BJ (cell line): ENCODE data around the gene RIPOR3. TPM values are rescaled to one million over a fixed set of nuclear protein-coding genes. Genes with fewer than 3 reads are reported as not detected.
"Not testable (repeated sequence)": the region's sequence is repeated elsewhere in the genome, so short reads cannot be mapped to it uniquely, and the experiment has no call there.

ENCODE experiments used
- CTCF ChIA-PET: fragments of 350-600 bp; formaldehyde crosslinking; extraction: SDS; loops from one replicate; lab custom pipeline; 2021; ENCODE audit warnings: antibody characterized with exemption, inconsistent platforms; lab: Yijun Ruan, JAX
- POLR2A ChIA-PET: fragments of 300-600 bp; sonication (Branson Sonifier 250); formaldehyde crosslinking; extraction: SDS; loops from one replicate; lab custom pipeline; 2021; ENCODE audit warnings: antibody characterized with exemption; lab: Charles Lee
- DNase-seq: peaks from one replicate; pipeline ENCODE4 v3.0.0-alpha.2; 2011; ENCODE audit warnings: low read depth
- H3K27me3 ChIP-seq: 2 replicates; pipeline ENCODE4 v1.6.0; 2011; ENCODE audit warnings: low read length; ENCODE audit not compliant: control insufficient read depth, insufficient read depth
- H3K36me3 ChIP-seq: 2 replicates; pipeline ENCODE4 v1.5.1; 2011; ENCODE audit warnings: low read length; ENCODE audit not compliant: control insufficient read depth, insufficient read depth
- H3K4me3 ChIP-seq: 2 replicates; pipeline ENCODE4 v1.5.1; 2011; ENCODE audit warnings: low read depth, mild to moderate bottlenecking, control low read depth, low read length
- CTCF ChIP-seq: IDR thresholded peaks from 2 replicates; pipeline ENCODE4 v1.5.1; 2011; ENCODE audit warnings: low read depth, mild to moderate bottlenecking, control low read depth, inconsistent platforms, low read length, moderate library complexity; ENCODE audit not compliant: insufficient read depth
- polyA plus RNA-seq: library from polyadenylated mRNA; depleted of rRNA; stranded (reverse); fragments of >200 nt; gene quantifications from 2 replicates; pipeline ENCODE4 v1.2.3, GENCODE V29; 2011

RIPOR3 gene
- polyA plus RNA-seq, 1 experiment = 1.2 TPM

DNA sequence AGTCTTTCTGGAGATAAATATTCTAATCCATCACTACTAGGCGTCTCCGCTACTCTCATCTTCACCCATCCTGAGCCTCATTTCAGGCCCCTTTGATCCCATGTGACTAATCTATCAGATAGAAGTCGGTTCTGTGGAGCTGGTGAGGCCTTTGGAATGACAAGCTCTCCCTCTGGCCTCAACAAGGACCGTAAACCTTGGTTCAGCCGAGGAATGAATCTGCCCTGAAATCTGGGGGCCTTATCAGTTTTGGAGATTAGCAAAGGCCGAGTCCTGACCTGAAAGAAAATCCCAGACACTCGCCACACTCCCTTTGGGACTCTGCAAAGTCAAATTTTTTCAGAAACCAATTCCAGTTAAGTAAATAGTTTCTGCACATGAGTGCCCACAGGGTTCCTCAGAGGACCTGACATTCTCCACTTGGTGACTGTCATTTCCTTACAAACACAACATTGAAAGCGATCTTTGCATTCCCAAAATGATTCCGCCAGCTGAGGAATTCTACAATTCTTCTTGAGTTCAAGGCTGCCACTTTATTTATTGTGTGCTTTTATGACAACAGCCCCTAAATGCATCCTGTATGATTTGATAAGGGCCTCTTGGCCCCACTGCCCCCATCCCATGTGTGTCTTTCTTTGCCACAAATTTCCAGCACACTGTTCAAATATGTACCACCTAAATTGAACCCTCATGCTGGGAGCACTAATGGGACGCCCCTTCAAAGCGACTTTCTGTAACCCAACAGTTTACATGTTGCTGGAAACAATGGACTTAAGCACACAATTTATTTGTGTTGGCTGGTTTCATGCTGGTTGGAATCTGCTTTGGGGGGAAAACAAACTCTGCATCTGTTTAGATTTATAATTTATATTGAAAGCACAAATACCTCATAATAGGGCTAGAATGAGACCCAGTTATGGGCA is 10.0 kb upstream of the RIPOR3 start:
- TF ChIP-seq CTCF = no peak
- CTCF ChIA-PET = interaction anchor here (1.4 kb wide), 1 partner anchor 12 kb away, joined by 4 read pairs; no protein-coding TSS in a partner anchor

GRCh38 chr20:50699688-50700087 is 8.3 kb upstream of the RIPOR3 start:
- TF ChIP-seq CTCF = no peak
- DNase-seq = no peak
- Histone ChIP-seq H3K27me3 (no peaks in the 10 kb centered on the region), H3K36me3 (no peaks in the 10 kb centered on the region), H3K4me3 (no peak overlapping the region)
- CTCF ChIA-PET = interaction anchor here (0.8 kb wide), 1 partner anchor 65 kb away, joined by 3 read pairs; no protein-coding TSS in a partner anchor
- POLR2A ChIA-PET = no interaction called here

More for the DNA sequence above, 10.0 kb upstream of the RIPOR3 start:
- DNase-seq = no peak
- H3K36me3 ChIP-seq = no peaks in the 10 kb centered on the region
- no peak overlapping the region for H3K4me3 ChIP-seq
- POLR2A ChIA-PET = interaction anchor here (0.5 kb wide), 1 partner anchor 21 kb away, joined by 9 read pairs; no protein-coding TSS in a partner anchor
- no peaks in the 10 kb centered on the region for H3K27me3 ChIP-seq

- H3K4me3 ChIP-seq, POLR2A ChIA-PET, DNase-seq, CTCF ChIA-PET, H3K27me3 ChIP-seq, H3K36me3 ChIP-seq: not testable (repeated sequence)
Observed at GRCh38 chr20:50698255-50698654, 6.9 kb upstream of the RIPOR3 start.

- DNase-seq = no peak
- H3K4me3 ChIP-seq = no peak overlapping the region
Observed at GRCh38 chr20:50695135-50695872, 4.0 kb upstream of the RIPOR3 start.

More at GRCh38 chr20:50695135-50695872, 4.0 kb upstream of the RIPOR3 start:
- ChIA-PET POLR2A (interaction anchor here (0.7 kb wide), 1 partner anchor 35 kb away, joined by 6 read pairs; no protein-coding TSS in a partner anchor), CTCF (interaction anchor here (0.8 to 2.0 kb wide), 6 partner anchors 9 to 107 kb away, joined by 3 to 8 read pairs (median 4); no protein-coding TSS in a partner anchor)
- Histone ChIP-seq H3K27me3 (no peaks in the 10 kb centered on the region; the same call in 1 of the 2 replicates), H3K36me3 (no peaks in the 10 kb centered on the region)
- TF ChIP-seq CTCF = no peak
